GM12878 (cell line): ENCODE data around the gene PAX5.

Experiments used
- BHLHE40 ChIP-seq, 2 experiments: fragments of 450-650 bp in 1 of 2; IDR thresholded peaks; 2 replicates each; pipeline ENCODE4 v1.6.1; 2011 to 2017; ENCODE audit warnings: low read depth in 2 of 2, borderline replicate concordance in 1 of 2, improper control_type of control experiment in 1 of 2, low read length in 1 of 2, mild to moderate bottlenecking in 1 of 2
- GABPA ChIP-seq: IDR thresholded peaks from 2 replicates; pipeline ENCODE4 v1.6.1; 2014; ENCODE audit warnings: antibody characterized with exemption, low read depth, mild to moderate bottlenecking, inconsistent platforms
- POLR2A ChIP-seq: IDR thresholded peaks from 2 replicates; pipeline ENCODE4 v1.6.1; 2011; ENCODE audit warnings: low read depth, mild to moderate bottlenecking, low read length

DNA sequence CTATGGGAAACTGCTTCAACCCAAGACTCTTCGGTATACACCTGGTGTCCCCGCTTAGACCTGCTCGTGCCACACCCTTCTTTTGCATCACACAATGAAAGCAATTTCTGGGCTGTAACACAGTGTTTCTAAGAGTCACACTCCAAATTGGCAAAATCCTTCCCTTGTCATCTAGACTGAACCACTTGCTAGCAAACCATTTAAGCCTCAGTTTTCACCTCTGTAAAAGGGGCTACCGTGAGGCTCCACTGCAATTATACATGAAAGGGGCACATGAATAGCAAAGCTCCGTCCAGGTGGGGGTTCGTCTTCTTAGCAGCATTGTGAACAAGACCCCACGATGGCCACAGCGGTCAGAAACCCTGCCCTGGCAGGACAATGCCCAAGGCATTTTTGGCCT, 166.8 kb downstream of the PAX5 start:
- TF ChIP-seq GABPA, result no peak
- no peak for TF ChIP-seq POLR2A
- no peak for TF ChIP-seq BHLHE40 (IDR thresholded peaks at IDR 0.05; ENCODE audit: borderline replicate concordance in 1 of 2, low read depth in 2 of 2, low read length in 1 of 2)
